K562 (cell line): Measurements from ENCODE around the gene DEPP1. TPM values are rescaled to one million over a fixed set of nuclear protein-coding genes. Genes with fewer than 3 reads are reported as not detected.

ENCODE experiments used
- ATAC-seq: fragments of 200-7000 bp; cut with Tn5 transposase; 3 replicates; pipeline ENCODE4 v1.9.1; 2020; ENCODE audit warnings: moderate library complexity
- BruUV-seq: library from RNA; stranded (reverse); fragments of 400-500 nt; replicated peaks from 2 replicates; lab custom pipeline; 2021; lab: Mats Ljungman, UMichigan
- CTCF ChIA-PET: fragments of 300-600 bp; formaldehyde crosslinking; extraction: SDS; loops from one replicate; lab custom pipeline; 2021; ENCODE audit warnings: low intra/inter-chr PET ratio; lab: Yijun Ruan, JAX
- POLR2A ChIA-PET: fragments of 300-600, 350-650 bp; sonication (Branson Sonifier 250); formaldehyde crosslinking; extraction: SDS; loops from one replicate; lab custom pipeline; 2021; ENCODE audit warnings: antibody characterized with exemption, inconsistent platforms; lab: Yijun Ruan, JAX
- DNase-seq, 4 experiments: peaks; one replicate each; pipeline versions ENCODE4 v3.0.0 to v3.0.0-alpha.2; 2011 to 2018; ENCODE audit warnings: low spot score in 3 of 4, mixed read lengths in 3 of 4; ENCODE audit errors: extremely low read depth in 1 of 4
- FAIRE-seq: peaks from 2 replicates; lab custom pipeline; 2011; peaks lifted over from hg19 to GRCh38; lab: Jason Lieb, UNC
- H2AFZ ChIP-seq: 2 replicates; pipeline ENCODE4 v1.6.0; 2011; ENCODE audit warnings: low read depth, low read length, control low read depth, inconsistent platforms
- H3K27ac ChIP-seq: fragments of 200-600 bp; 3 replicates; pipeline ENCODE4 v1.8.0; 2011; ENCODE audit warnings: low read depth, mild to moderate bottlenecking, control low read depth, inconsistent platforms, low read length, moderate library complexity, mixed read lengths; ENCODE audit errors: extremely low read depth
- H3K27me3 ChIP-seq, 2 experiments: fragments of 300-600 bp in 1 of 2; 2 replicates in 1 of 2; 3 replicates in 1 of 2; pipeline versions ENCODE4 v1.6.0 to v1.8.0; 2011; ENCODE audit warnings: inconsistent platforms in 2 of 2, low read length in 2 of 2, mild to moderate bottlenecking in 1 of 2, mixed read lengths in 1 of 2, moderate library complexity in 1 of 2; ENCODE audit not compliant: control insufficient read depth in 2 of 2, insufficient read depth in 2 of 2
- H3K36me3 ChIP-seq: fragments of 300-600 bp; 3 replicates; pipeline ENCODE4 v1.8.0; 2011; ENCODE audit warnings: mild to moderate bottlenecking, low read length, inconsistent platforms; ENCODE audit not compliant: control insufficient read depth, insufficient read depth
- H3K4me1 ChIP-seq, 2 experiments: fragments of 200-600 bp in 1 of 2; replicated peaks in 1 of 2; 2 replicates in 1 of 2; 3 replicates in 1 of 2; pipeline versions ENCODE4 v1.5.1 to v1.8.0; 2011; ENCODE audit warnings: inconsistent platforms in 2 of 2, low read length in 2 of 2, mild to moderate bottlenecking in 1 of 2, mixed read lengths in 1 of 2, moderate library complexity in 1 of 2; ENCODE audit not compliant: control insufficient read depth in 2 of 2, insufficient read depth in 2 of 2
- H3K4me2 ChIP-seq: 2 replicates; pipeline ENCODE4 v1.6.1; 2011; ENCODE audit warnings: low read length, control low read depth, inconsistent platforms, mixed read lengths; ENCODE audit not compliant: insufficient read depth
- H3K4me3 ChIP-seq: fragments of 200-600 bp; sonication (generic), shearing (Covaris generic); 2 replicates; pipeline ENCODE4 v1.5.1; 2016; ENCODE audit warnings: control low read depth, inconsistent platforms
- H3K79me2 ChIP-seq: fragments of 200-600 bp; 3 replicates; pipeline ENCODE4 v1.8.0; 2011; ENCODE audit warnings: low read length, inconsistent platforms; ENCODE audit not compliant: control insufficient read depth, insufficient read depth
- H3K9ac ChIP-seq, 2 experiments: 2 replicates each; pipeline versions ENCODE4 v1.6.0 to v1.6.1; 2011; ENCODE audit warnings: low read depth in 2 of 2, low read length in 2 of 2, control low read depth in 1 of 2, inconsistent platforms in 1 of 2, mild to moderate bottlenecking in 1 of 2, mixed read lengths in 1 of 2; ENCODE audit not compliant: insufficient read depth in 1 of 2
- H3K9me1 ChIP-seq: one replicate; pipeline ENCODE4 v1.6.0; 2011; ENCODE audit warnings: inconsistent platforms, mild to moderate bottlenecking, low read length, moderate library complexity; ENCODE audit not compliant: control insufficient read depth, insufficient read depth
- H3K9me3 ChIP-seq: replicated peaks from 2 replicates; pipeline ENCODE4 v1.5.1; 2011; ENCODE audit warnings: low read depth, low read length, inconsistent platforms; ENCODE audit not compliant: control insufficient read depth, insufficient read depth
- H4K20me1 ChIP-seq: replicated peaks from 2 replicates; pipeline ENCODE4 v1.6.1; 2011; ENCODE audit warnings: low read length, inconsistent platforms, mixed read lengths; ENCODE audit not compliant: control insufficient read depth, insufficient read depth
- SNRNP70 ChIP-seq: fragments of 200-400 bp; formaldehyde crosslinking; optimal IDR thresholded peaks from 2 replicates; pipeline ENCODE3; 2017; ENCODE audit warnings: low read depth, low read length
- SPI1 ChIP-seq: IDR thresholded peaks from 2 replicates; pipeline ENCODE4 v1.6.1; 2011; ENCODE audit warnings: low read depth, low read length, control low read depth, borderline replicate concordance
- ZBTB33 ChIP-seq: sonication (generic); formaldehyde crosslinking; IDR thresholded peaks from 2 replicates; pipeline ENCODE4 v1.8.1; 2023; ENCODE audit warnings: mild to moderate bottlenecking, missing genetic modification reagents
- WGBS: fragments of 100-300 bp; shearing (Covaris generic); methylation state at CpG from one replicate; pipeline ENCODE4 v1.1.6; 2016; ENCODE audit warnings: low coverage, mixed read lengths; ENCODE audit not compliant: insufficient coverage; ENCODE audit errors: missing lambda C conversion rate; 5-methylcytosine and 5-hydroxymethylcytosine counted together
- in situ Hi-C: fragments of 300-500 bp; cut with MboI; formaldehyde crosslinking; loops from 4 replicates; pipeline ENCODE4 v1.15.0; 2018; ENCODE audit warnings: inconsistent platforms, mixed read lengths
- intact Hi-C: fragments of 100-400 bp; cut with micrococcal nuclease; formaldehyde crosslinking; loops from 2 replicates; pipeline ENCODE4 v1.14.2; 2022
- polyA plus RNA-seq, 8 experiments: library from polyadenylated mRNA; depleted of rRNA in 4 of 8; stranded (reverse) in 5 of 8; unstranded in 3 of 8; fragments of >200 nt; fragmentation: Nextera tagmentation in 2 of 8; fragmentation: Illumina TruSeq in 1 of 8; extraction: Ambion mirVana in 2 of 8; extraction: Trizol in 1 of 8; gene quantifications; 2 replicates each; pipeline versions ENCODE4 v1.2.1 to v1.2.3, GENCODE V29; 2011 to 2014; ENCODE audit warnings: inconsistent platforms in 1 of 8, missing spikeins in 1 of 8
- total RNA-seq, 7 experiments: library from RNA; depleted of rRNA in 6 of 7; stranded (reverse); fragments of >200 nt in 6 of 7; fragmentation: Illumina TruSeq in 2 of 7; extraction: Trizol in 2 of 7; gene quantifications; 2 replicates each; pipeline versions ENCODE4 v1.2.1 to v1.2.3, GENCODE V29; 2011 to 2021; ENCODE audit warnings: low replicate concordance in 1 of 7

DEPP1 gene
- total and polyA plus RNA-seq, 9 of the 15 experiments (the other 6 are each of a cell fraction or from before 2014, with no cell fraction given) = 0.04 to 0.54 (median 0.20) TPM; not detected in 1

- no peaks in the 10 kb centered on the region for H3K9me3 ChIP-seq
- CTCF ChIA-PET = no interaction called here
- H3K79me2 ChIP-seq = no peaks in the 10 kb centered on the region
- peaks cover 9 to 16% of the 10 kb centered on the region in 2 experiments; a peak in 4 of 5 replicates for H3K27me3 ChIP-seq
- no peak overlapping the region for H2AFZ ChIP-seq
- no peak overlapping the region for H3K4me2 ChIP-seq
- DNase-seq (no peak), FAIRE-seq (peak; percentile 44), ATAC-seq (no peak)
- H3K4me1 ChIP-seq = no peaks in the 10 kb centered on the region
- H3K9ac ChIP-seq = no peak overlapping the region
- H3K36me3 ChIP-seq = no peaks in the 10 kb centered on the region
- POLR2A ChIA-PET = interaction anchor here (1.3 kb wide), 1 partner anchor 30 kb away, joined by 4 read pairs; the partner anchor contains the start of gene DEPP1
- H3K9me1 ChIP-seq = no peaks in the 10 kb centered on the region
- intact Hi-C loops = no loop called here
- in situ Hi-C loops = no loop called here
- H3K4me3 ChIP-seq = no peak overlapping the region
- H3K27ac ChIP-seq = no peak overlapping the region
- WGBS = 0% methylated on average over 1 of the region's 1 CpG
- no TSS peak for BruUV-seq
- no peaks in the 10 kb centered on the region for H4K20me1 ChIP-seq
- TF ChIP-seq SNRNP70 (no peak), SPI1 (0 out of 2 replicates have a peak, but pooled peaks have one; percentile 17), ZBTB33 (no peak)
These were observed 30.0 kb downstream of the DEPP1 start for GRCh38 chr10:44948642-44949041.
